Neuron (in vitro differentiated cells): ENCODE measurements around the gene WDFY4.

Source experiments
- H2AFZ ChIP-seq: one replicate; pipeline ENCODE4 v1.6.1; 2013; ENCODE audit warnings: low read depth, mild to moderate bottlenecking, inconsistent platforms, low read length, moderate library complexity
- H3K27me3 ChIP-seq: one replicate; pipeline ENCODE4 v1.6.1; 2013; ENCODE audit warnings: low read length; ENCODE audit not compliant: insufficient read depth
- H3K36me3 ChIP-seq: one replicate; pipeline ENCODE4 v1.6.1; 2013; ENCODE audit warnings: low read length; ENCODE audit not compliant: insufficient read depth
- H3K4me1 ChIP-seq: one replicate; pipeline ENCODE4 v1.6.1; 2013; ENCODE audit warnings: low read length; ENCODE audit not compliant: insufficient read depth
- H3K4me3 ChIP-seq: 2 replicates; pipeline ENCODE4 v1.5.1; 2013; ENCODE audit warnings: mild to moderate bottlenecking, low read length, moderate library complexity
- H3K9me3 ChIP-seq: one replicate; pipeline ENCODE4 v1.6.1; 2013; ENCODE audit warnings: low read length

The WDFY4 gene

DNA sequence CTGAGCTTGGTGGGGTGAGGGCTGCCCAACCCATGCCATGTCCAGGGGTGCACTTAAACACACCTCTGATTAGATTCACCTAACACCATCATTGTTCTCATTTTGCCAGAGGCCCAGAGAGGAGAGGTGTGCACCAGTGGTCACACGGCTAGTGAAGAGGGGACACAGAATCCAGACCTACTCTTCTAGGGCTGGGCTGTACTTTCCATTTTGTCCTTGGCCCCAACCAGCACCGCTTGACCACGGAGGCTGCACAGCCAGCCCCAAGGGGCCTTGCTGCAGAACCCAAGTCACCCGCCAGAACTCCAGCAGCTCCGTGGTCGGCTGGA, 246 bp upstream of the WDFY4 start:
- Histone ChIP-seq H3K36me3 (no peaks in the 10 kb centered on the region), H3K4me1 (no peaks in the 10 kb centered on the region), H3K4me3 (no peak overlapping the region), H2AFZ (no peak overlapping the region), H3K9me3 (no peaks in the 10 kb centered on the region), H3K27me3 (no peaks in the 10 kb centered on the region)

DNA sequence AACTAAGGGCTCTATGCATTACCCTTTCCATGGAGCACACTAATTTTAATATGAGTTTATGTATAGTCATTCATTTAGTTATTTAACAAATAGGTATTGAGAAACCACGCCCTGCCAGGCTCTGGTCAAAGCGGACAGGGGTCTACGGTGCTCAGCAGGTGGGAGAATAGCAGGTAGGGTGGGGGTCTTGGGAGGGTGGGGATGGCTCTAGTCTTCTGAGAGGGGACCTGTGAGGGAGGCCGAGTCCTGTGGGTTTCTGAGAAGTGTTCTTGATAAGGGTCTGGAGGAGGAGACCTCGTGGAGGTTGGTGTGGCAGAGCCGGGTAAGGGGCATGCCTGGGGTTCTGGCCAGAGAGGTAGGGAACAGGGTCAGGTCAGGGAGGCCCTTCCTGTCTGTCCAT, 1.1 kb downstream of the WDFY4 start:
- Histone ChIP-seq H2AFZ (no peak overlapping the region), H3K9me3 (no peaks in the 10 kb centered on the region), H3K4me3 (no peak overlapping the region), H3K27me3 (no peaks in the 10 kb centered on the region), H3K36me3 (no peaks in the 10 kb centered on the region), H3K4me1 (no peaks in the 10 kb centered on the region)

DNA sequence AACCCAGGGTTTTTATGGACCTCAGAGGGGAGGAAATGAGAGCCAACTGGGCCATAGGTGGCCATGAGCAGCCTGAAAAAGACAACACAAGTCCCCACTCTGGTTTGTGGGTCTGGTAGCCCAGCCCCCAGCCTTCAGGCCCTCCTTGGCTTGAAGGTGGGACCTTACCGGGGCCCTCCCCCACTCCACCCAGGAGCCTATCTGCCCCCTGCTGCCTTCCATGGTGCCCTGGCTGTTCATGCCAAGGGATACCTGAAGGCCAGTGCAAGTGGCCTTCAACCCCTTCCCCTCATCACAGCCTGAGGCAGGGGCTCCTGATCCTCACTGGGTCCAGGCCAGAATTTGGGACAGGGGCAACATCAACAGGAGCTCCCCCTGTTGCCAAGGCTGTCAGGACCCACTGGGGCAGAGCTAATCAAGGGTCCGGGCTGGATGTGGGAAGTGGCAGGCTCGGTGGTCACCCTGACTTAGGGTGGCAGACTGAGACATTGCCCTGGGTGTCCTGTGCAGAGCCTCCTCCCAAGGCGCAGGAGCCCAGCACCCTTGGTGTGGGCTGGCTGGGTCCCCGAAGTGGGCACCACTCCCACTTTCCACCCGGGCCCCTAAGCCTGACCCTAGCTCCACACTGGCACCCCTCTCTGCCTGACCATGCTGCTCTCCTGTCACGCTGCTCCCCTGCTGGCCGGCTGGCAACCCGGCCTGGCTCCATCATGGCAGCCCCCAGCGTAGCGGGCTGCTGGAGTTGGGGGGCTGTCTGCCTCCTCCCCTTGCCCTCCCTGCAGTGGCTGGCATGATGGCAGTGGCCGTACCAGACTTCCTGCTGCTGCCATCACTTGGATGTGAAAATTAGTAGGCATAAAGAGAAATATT, 6.4 kb downstream of the WDFY4 start:
- Histone ChIP-seq H3K27me3 (no peaks in the 10 kb centered on the region), H3K4me1 (no peaks in the 10 kb centered on the region), H3K4me3 (no peak overlapping the region), H3K36me3 (no peaks in the 10 kb centered on the region), H2AFZ (no peak overlapping the region), H3K9me3 (no peaks in the 10 kb centered on the region)

DNA sequence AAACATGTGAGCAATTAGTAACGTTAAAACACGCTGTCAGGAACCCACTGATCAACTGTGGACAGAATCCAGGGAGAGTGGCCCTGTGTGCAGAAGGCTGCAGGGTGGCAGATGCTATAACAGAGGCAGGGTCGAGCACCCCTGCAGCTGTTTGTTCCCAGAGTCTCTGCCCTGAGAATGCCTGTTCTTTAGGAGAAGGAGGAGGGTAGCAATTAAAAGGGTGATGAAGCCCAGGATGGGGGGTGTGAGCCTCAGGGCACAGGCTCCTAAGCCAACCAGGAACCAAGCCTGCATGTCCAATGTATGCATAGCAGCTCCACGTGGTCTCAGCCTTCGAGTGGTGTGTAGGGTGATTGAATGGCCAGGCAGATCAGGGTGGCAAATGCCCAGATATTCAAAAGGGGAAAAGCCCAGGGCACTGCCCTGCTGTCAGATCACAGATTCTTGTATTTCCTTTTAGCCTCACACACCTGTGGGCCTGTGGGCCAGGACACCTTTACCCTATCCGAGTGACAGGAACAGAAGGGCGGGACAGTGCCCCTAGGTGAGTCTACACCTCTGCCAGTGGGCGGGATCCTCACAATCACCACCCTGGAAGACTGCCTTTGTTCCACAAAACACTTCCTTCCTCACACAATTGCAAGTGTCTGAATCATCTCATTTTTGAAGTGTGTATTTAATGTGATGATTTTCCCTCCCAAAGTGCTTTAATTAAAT, 7.3 kb downstream of the WDFY4 start:
- no peak overlapping the region for H2AFZ ChIP-seq
- no peak overlapping the region for H3K4me3 ChIP-seq
- H3K9me3 ChIP-seq, result no peaks in the 10 kb centered on the region
- H3K4me1 ChIP-seq, result no peaks in the 10 kb centered on the region
- H3K36me3 ChIP-seq, result no peaks in the 10 kb centered on the region
- H3K27me3 ChIP-seq, result no peaks in the 10 kb centered on the region

DNA sequence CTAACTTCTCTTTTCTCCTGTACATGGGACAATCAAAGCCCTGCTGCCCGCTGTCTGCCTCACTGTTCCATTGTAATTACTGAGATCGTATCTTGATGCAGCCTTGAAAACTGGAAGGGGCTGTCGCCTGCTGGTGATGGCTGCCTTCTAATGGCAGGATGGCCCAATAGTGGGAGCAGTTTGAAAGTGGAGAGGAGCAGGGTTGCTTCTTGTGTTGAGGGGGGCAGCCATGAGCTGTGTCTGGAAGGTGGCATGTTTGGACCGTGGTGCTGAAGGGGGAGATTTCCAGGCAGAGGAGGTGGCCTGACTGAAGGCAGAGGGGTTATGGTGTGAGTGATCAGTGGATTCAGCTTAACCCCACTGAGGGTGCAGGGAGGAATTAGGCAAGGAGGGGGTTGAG, 8.1 kb downstream of the WDFY4 start:
- no peak overlapping the region for H3K4me3 ChIP-seq
- H3K9me3 ChIP-seq, result no peaks in the 10 kb centered on the region
- no peaks in the 10 kb centered on the region for H3K36me3 ChIP-seq
- H3K27me3 ChIP-seq, result no peaks in the 10 kb centered on the region
- H3K4me1 ChIP-seq, result no peaks in the 10 kb centered on the region
- no peak overlapping the region for H2AFZ ChIP-seq

DNA sequence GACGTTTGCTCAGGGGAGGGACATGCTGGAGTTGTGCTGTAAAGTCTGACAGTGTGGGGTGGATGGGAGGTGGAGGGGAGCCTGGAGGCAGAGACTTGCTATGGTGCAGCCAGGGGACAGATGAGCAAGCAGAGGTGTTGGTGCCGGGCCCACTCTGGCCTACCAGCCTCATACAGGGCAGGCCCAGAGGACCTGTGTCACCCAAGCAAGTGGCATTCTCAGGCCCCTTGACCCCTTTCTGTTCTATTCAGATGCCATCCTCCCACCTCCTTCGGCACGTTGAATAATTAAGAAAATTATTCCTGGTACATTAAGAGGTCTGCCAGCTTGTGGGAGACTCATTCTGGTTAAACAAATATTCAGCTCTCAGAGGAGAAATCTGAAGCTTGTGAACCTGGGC, 8.5 kb downstream of the WDFY4 start:
- H2AFZ ChIP-seq, result no peak overlapping the region
- H3K9me3 ChIP-seq, result no peaks in the 10 kb centered on the region
- H3K27me3 ChIP-seq, result no peaks in the 10 kb centered on the region
- H3K4me1 ChIP-seq, result no peaks in the 10 kb centered on the region
- H3K36me3 ChIP-seq, result no peaks in the 10 kb centered on the region
- no peak overlapping the region for H3K4me3 ChIP-seq

DNA sequence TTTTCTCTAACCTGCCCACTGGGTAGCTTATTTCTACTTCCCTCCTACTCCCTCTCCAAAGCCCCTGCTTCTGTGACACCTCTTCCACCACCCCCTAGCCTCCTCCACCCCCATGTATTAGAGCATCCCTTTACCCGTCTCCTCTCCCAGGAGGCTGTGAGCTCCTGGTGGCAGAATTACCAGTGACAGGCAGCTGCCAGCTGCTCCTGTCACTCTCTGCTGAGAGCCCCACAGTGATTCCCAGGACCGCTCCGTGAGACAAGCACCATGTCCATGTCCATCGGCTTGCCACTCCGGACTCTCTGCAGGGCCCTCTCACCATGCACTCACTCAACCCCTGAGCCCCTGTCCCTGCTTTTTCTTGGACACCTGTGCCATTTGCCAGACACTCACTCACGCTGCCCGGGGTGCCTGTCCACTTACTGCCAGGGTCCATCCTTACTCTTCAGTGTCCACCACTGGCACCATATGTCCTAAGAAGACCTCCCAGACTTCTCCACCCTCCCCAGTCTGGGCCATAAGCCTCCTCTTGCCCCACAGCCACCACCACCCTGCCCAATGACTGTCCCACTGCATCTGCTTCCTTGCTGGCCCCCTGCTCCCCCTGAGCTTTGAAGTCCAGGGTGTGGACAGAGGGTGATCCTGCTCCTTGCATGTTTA, 9.8 kb downstream of the WDFY4 start:
- Histone ChIP-seq H3K27me3 (no peaks in the 10 kb centered on the region), H3K36me3 (no peaks in the 10 kb centered on the region), H3K4me1 (no peaks in the 10 kb centered on the region)

DNA sequence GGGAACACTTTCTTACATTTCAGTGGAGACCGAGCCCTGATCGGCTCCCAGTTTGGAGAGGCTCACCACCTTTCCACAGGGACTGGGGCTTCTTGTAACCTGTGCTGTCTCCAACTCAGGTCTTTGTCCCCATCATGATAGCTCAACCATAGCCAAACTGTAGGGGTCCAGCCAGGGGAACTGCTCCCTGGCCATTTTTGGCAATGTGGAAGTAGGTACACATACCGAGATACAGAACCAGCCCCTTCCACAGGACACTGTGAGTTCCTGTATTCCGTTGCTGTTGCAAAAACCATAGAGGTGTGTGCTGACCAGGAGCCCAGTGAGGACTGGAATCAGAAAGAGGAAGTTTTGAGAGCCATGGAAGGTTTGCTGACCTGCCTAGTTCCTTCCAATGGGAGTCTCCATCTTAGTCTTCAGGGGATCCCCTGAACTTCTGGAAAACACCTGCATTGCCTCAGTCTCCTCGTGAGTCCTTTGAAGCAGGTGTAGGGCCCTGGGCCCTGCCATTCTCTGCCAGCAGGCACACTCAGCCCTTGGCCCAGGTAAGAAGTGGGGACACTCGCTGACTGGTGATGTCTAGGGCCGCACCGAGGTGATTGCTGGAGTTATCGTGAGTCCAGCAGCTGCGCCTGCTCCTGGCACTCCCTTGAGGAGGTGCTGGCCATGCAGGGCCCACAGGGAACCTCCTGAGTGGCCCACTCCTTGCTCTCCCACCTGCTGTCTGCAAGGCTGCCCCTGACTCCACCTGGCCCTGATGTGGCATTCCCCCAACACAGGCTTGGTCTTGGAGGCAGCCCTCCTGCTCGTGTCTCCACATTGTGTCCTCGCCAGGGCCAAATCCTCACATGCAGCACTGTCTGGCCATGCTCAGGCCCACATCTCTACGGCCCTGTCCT, 11.2 kb downstream of the WDFY4 start:
- Histone ChIP-seq H3K4me1 (no peaks in the 10 kb centered on the region), H3K27me3 (no peaks in the 10 kb centered on the region), H2AFZ (no peak overlapping the region), H3K4me3 (no peak overlapping the region), H3K9me3 (no peaks in the 10 kb centered on the region), H3K36me3 (no peaks in the 10 kb centered on the region)

More for the DNA sequence above, 9.8 kb downstream of the WDFY4 start:
- Histone ChIP-seq H3K9me3 (no peaks in the 10 kb centered on the region), H2AFZ (no peak overlapping the region), H3K4me3 (no peak overlapping the region)

DNA sequence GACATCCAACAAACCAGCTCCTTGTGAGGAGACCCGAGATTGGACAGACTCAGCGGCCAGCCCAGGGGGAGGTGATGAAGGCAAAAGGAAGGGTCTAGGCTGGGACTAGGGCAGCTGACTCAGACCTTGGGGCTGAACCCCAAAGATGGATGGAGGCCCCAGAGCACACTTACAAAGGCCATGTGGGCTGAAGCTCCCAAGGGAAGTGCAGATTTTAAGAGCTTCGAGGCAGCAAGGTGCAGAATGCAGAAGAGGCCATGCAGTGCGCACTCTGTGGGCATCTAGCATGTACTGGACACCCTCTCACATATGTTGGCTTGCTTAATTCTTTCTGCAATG, 11.8 kb downstream of the WDFY4 start:
- Histone ChIP-seq H3K9me3 (no peaks in the 10 kb centered on the region), H3K4me3 (no peak overlapping the region), H3K36me3 (no peaks in the 10 kb centered on the region), H3K27me3 (no peaks in the 10 kb centered on the region), H3K4me1 (no peaks in the 10 kb centered on the region), H2AFZ (no peak overlapping the region)

DNA sequence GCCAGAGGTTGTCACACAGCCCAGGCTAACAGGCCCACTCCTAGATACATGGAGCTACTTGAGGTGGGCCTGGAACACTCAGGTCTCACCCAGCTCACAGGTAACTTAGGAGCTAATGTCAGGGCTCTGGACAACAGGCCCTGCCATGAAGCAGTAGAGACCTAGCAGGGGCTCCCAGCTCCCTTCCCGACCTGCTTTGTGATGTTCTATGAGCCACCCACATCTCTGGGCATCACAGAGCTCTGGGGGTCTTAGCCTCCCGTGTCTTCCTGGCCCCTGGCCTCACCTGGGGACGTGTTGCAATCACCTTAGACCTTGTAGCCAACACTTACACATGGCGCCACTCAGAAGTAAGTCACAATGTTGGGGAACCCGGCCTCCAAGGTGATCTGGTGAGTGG, 12.4 kb downstream of the WDFY4 start:
- no peaks in the 10 kb centered on the region for H3K4me1 ChIP-seq
- H3K27me3 ChIP-seq, result no peaks in the 10 kb centered on the region
- no peaks in the 10 kb centered on the region for H3K36me3 ChIP-seq
- no peak overlapping the region for H2AFZ ChIP-seq
- H3K9me3 ChIP-seq, result no peaks in the 10 kb centered on the region
- H3K4me3 ChIP-seq, result no peak overlapping the region

DNA sequence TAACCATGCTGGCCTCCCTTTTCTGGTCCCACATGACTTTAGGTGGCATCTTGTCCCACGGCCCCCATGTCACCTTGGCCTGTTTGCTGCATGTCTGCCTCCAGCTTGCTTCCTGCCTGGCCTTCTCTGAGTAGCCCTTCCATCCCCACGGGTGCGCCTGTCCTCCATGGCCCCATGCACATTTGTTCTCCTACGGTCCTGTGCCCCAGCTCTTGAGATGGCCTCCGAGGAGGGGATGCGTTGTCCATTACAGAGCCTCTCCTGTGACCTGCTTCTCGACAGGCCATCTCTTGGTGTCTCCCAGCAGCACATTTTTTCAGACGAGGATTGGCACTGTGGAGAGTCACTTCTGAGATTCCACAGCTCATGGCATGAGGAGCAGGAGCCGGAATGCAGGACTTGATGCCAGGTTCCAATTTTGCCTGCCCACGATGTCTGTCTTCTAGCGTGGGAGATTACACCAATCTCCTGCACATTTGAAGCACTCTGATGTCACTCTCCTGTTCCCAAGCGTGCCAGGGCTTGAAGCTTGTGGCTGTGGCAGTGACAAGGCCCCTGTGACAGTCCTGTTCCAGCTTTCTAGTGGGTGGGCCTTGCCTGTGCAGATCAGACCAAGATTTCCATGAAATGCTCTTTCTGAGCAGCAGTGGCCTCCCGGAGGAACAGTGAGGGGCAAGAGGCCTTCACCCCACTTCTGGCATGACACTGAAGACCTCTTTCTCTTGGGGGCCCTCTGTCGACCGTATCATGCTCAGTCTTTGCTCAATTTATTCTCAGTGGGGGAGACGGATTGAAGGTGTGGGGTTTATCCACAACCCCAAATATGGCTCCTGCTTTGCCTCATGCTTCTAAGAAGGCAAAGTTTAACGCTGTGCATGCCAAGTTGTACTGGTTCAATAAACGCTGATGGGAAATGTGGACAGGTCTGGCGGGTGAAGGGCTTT, 13.4 kb downstream of the WDFY4 start:
- Histone ChIP-seq H3K36me3 (no peaks in the 10 kb centered on the region), H3K27me3 (no peaks in the 10 kb centered on the region), H3K4me3 (no peak overlapping the region), H2AFZ (no peak overlapping the region), H3K4me1 (no peaks in the 10 kb centered on the region), H3K9me3 (no peaks in the 10 kb centered on the region)

DNA sequence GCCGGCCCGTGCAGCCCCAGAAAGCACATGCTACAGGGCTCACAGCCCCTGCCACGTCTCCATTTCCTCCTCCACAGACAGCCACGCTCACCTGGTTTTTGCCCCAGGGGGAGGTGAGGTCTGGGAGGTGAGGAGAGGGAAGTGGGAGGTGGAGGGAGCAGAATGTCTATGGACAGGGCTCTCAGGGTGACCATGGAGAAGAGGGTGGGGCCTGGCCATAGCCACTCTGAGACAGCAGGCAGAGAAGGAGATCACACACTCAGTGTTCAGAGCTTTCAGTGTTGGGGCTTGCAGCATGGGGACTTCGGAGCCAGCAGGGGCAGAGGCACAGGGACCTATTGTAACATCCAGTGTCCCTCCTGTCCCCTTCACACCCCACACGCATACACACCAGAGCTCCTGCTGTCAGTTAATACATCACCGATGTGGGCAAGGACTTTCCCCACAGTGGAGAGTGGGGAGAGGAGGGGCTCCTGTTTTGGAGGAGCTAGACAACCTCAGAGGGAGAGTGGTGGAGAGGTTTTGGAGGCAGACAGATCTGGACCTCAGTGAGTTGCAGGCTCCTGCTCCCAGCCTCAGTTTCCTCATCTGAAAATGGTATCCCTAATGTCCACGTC, 14.4 kb downstream of the WDFY4 start:
- no peaks in the 10 kb centered on the region for H3K27me3 ChIP-seq
- H2AFZ ChIP-seq, result no peak overlapping the region
- H3K36me3 ChIP-seq, result no peaks in the 10 kb centered on the region
- no peak overlapping the region for H3K4me3 ChIP-seq
- H3K9me3 ChIP-seq, result no peaks in the 10 kb centered on the region
- no peaks in the 10 kb centered on the region for H3K4me1 ChIP-seq
